HG03196 (cell line): Measurements from ENCODE around the gene ASMTL.
"Not testable (repeated sequence)": the region's sequence is repeated elsewhere in the genome, so short reads cannot be mapped to it uniquely, and the experiment has no call there.

Experiments used
- ATAC-seq: cut with Tn5 transposase; IDR thresholded peaks from one replicate; pipeline ENCODE4 v1.9.1; 2021; ENCODE audit not compliant: unreplicated experiment

ASMTL gene

GRCh38 chrX:1391707-1392375, 60.9 kb downstream of the ASMTL start, which contains the start of gene SLC25A6:
Gene SLC25A6, minus strand, starts transcription at chrX:1392113. Its CDS starts 104 bp downstream, at chrX:1392009.
- ATAC-seq = peak; percentile 95

DNA sequence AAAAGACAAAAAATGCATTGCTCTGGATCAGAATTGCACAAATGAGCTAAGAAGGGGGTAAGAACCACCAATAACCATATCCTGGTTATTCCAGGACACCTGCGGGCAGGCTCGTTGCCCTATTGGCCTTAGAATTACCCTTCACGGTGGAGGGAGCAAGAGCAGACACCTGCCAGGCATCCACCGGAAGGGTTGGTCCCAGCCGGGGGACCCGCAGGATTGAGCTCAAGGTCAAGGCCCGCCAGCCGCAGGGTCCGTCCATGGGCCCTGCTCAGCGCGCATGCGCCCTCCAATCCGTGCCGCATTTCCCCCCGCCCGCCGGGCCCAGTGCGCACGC, 61.4 kb downstream of the ASMTL start:
- no peak for ATAC-seq

- ATAC-seq = no peak
Observed at GRCh38 chrX:1390621-1391369, 61.9 kb downstream of the ASMTL start.

- no peak for ATAC-seq
Observed at GRCh38 chrX:1389993-1390285, 62.8 kb downstream of the ASMTL start.

DNA sequence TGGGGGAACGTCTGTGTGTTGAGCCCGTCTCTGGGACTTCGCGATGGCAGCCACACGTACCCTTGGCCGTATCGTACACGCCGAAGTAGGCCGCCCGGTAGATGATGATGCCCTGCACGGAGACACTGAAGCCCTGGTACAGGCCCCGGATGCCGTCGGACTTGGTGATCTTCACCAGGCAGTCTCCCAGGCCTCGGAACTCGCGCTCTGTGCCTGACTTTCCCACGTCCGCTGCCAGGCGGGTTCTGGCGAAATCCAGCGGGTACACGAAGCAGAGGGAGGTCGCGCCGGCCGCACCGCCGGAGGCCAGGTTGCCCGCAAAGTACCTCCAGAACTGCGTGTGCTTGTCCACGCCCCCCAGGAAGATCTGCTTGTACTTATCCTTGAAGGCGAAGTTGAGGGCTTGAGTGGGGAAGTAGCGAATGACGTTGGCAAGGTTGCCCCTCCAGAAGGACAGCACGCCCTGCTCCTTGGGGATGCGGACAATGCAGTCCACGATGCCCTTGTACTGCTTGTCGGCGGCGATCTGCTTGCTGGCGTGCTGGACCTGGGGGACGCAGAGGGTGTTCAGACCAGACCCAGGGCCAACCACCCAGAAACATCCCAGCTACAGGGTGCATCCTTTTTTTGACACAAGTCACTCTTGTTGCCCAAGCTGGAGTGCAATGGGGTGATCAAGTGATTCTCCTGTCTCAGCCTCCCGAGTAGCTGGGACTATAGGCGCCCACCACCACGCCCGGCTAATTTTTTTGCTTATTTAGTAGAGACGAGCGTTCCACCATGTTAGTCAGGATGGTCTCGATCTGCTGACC, 63.3 kb downstream of the ASMTL start:
- ATAC-seq = no peak

GRCh38 chrX:1388651-1389050, 64.1 kb downstream of the ASMTL start:
- ATAC-seq = no peak

- no peak for ATAC-seq
Observed at GRCh38 chrX:1387141-1387776, 65.5 kb downstream of the ASMTL start.

DNA sequence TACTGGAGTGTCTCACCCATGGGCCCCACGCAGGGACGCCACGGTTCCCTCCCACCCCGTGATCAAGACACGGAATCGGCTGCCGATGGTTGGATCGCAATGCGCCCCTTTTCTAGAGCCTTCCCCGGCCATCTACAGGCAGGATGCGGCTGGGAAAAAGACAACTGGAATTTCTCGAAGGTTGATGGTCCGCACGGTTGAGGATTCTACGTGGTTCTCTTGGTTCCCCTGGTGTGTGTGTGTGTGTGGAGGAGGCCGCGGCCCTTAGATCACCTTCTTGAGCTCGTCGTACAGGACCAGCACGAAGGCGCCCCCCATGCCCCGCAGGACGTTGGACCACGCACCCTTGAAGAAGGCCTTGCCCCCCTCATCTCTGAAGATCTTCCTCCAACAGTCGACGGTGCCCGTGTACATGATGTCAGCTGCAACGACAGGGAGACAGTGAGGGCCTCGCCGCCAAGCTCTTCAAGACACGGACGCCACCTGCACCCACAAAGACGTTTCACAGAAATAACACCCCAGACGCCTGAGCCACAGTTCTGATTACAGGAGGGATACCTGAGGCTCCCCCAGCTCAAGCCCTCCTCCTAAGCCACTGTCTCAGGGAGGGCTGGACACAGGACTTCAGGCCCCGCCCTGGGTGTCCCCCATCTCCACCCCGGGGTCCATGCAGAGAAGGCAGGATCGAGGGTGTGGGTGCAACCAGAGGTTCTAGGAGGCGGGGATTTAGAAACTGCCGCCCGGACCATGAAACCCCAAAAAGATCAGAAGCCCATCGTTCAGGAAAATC, 66.2 kb downstream of the ASMTL start:
- no peak for ATAC-seq

- no peak for ATAC-seq
Observed at GRCh38 chrX:1385253-1386223, 67.2 kb downstream of the ASMTL start.

DNA sequence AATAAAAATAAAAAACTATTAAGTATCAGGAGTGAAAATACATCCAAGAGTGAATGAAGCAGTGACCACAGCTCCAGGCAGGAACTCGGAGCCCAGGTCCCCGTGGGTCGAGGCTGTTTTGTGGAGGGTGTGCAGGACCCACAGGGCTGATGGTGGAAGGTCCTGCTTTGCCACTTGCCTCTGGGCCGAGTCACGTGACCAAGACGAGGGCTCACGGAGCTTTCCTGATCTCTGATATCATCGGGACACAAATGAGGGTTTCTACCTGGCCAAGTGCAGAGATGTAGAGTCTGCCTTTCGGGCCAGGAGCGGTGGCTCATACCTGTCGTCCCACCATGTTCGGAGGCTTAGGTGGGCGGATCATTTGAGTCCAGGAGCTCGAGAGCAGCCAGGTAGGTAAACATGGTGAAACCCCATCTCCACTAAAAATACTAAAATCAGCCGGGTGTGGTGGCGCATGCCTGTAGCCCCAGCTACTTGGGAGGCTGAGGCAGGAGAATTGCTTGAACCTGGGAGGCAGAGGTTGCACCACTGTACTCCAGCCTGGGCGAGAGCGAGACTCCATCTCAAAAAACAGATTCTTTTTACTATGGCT, 68.0 kb downstream of the ASMTL start:
- ATAC-seq = no peak

- ATAC-seq = no peak
Observed at GRCh38 chrX:1380672-1381233, 72.0 kb downstream of the ASMTL start.

DNA sequence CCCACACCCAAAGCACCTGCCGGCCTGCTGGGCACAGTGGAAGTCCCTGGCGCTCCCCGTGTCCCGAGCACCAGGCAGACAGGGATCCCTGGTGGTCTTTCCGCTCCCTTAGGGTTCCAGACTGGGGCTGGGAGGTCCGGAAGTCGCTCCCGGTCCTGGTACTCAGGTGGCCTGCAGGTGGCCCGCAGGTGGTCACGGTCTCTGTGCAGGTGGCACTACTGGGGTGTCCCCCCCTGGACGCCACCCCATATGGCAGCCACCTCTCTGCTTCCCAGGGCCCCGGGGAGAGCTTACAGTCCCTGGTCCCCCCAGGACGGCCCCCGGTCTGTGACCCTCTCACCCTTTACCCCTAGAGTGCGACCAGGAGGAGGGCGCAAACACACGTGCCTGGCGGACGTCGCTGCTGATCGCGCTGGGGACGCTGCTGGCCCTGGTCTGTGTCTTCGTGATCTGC, 74.4 kb downstream of the ASMTL start:
- no peak for ATAC-seq

DNA sequence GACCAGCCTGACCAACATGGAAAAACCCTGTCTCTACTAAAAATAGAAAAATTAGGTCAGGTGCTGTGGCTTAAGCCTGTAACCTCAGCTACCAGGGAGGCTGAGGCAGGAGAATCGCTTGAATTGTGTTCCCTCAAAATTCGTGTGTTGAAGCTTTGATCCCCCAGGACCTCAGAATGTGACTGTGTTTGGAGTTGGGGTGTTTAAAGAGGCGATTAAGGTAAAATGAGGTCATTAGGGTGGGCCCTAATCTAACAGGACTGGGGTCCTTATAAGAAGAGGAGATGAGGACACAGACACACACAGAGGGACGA, 84.4 kb downstream of the ASMTL start:
- ATAC-seq = no peak

DNA sequence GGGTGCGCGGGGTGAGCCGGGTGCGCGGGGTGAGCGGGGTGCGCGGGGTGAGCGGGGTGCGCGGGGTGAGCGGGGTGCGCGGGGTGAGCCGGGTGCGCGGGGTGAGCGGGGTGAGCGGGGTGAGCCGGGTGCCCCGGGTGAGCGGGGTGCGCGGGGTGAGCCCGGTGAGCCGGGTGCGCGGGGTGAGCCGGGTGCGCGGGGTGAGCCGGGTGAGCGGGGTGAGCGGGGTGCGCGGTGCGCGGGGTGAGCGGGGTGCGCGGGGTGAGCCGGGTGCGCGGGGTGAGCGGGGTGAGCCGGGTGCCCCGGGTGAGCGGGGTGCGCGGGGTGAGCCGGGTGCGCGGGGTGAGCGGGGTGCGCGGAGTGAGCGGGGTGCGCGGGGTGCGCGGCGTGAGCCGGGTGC, 86.3 kb downstream of the ASMTL start:
- ATAC-seq = not testable (repeated sequence)

GRCh38 chrX:1361910-1362309, 90.8 kb downstream of the ASMTL start:
- no peak for ATAC-seq

GRCh38 chrX:1361275-1361674, 91.4 kb downstream of the ASMTL start:
- ATAC-seq = no peak

- no peak for ATAC-seq
Observed at GRCh38 chrX:1360171-1360570, 92.5 kb downstream of the ASMTL start.

DNA sequence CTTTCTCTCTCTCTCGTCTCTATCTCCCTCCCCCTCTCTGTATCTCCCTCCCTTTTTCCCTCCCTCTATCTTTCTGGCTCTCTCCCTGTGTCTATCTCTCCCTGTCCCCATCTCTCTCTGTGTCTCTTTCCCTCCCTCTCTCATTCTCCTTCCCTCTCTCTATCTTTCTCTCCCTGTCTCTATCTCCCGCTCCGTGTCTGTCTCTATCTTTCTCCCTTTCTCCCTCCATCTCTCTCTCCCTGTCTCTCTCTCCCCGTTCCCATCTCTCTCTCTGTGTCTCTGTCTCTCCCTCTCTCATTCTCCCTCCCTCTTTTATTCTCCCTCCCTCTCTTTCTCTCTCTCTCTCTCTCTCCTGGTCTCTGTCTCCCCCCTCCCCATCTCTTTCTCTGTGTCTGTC, 93.2 kb downstream of the ASMTL start:
- ATAC-seq = no peak
